Glutamatergic neuron (in vitro differentiated cells): ENCODE data around the gene PAX1. TPM values are rescaled to one million over a fixed set of nuclear protein-coding genes. Genes with fewer than 3 reads are reported as not detected.

Source experiments
- DNase-seq: peaks from one replicate; pipeline ENCODE4 v3.0.0; 2022
- H3K27ac Mint-ChIP-seq: one replicate; pipeline ENCODE4 v1.8.0; 2020; ENCODE audit warnings: mild to moderate bottlenecking, mixed read lengths, inconsistent platforms; ENCODE audit not compliant: unreplicated experiment
- H3K27me3 Mint-ChIP-seq: one replicate; pipeline ENCODE4 v1.8.0; 2020; ENCODE audit warnings: mild to moderate bottlenecking, moderate library complexity, mixed read lengths, inconsistent platforms; ENCODE audit not compliant: unreplicated experiment
- H3K36me3 Mint-ChIP-seq: one replicate; pipeline ENCODE4 v1.8.0; 2020; ENCODE audit warnings: mild to moderate bottlenecking, mixed read lengths, inconsistent platforms; ENCODE audit not compliant: unreplicated experiment
- H3K4me1 Mint-ChIP-seq: one replicate; pipeline ENCODE4 v1.8.0; 2020; ENCODE audit warnings: mild to moderate bottlenecking, low read depth, mixed read lengths, inconsistent platforms; ENCODE audit not compliant: unreplicated experiment
- H3K4me3 Mint-ChIP-seq: one replicate; pipeline ENCODE4 v1.8.0; 2020; ENCODE audit warnings: mild to moderate bottlenecking, mixed read lengths, inconsistent platforms; ENCODE audit not compliant: unreplicated experiment
- H3K9me3 Mint-ChIP-seq: one replicate; pipeline ENCODE4 v1.8.0; 2020; ENCODE audit warnings: mild to moderate bottlenecking, moderate library complexity, mixed read lengths, inconsistent platforms; ENCODE audit not compliant: unreplicated experiment
- total RNA-seq: library from RNA; stranded (reverse); fragmentation: NEBNext Ultra II Directional; extraction: Animal tissue kit (Norgen Biotek cat#: 25700); gene quantifications from one replicate; pipeline ENCODE4 v1.2.1, GENCODE V29; 2021; ENCODE audit not compliant: unreplicated experiment
- TF ChIP-seq, protein P1 (sequence below): fragments of 200-600 bp; sonication (generic); IDR thresholded peaks from one replicate; pipeline ENCODE4 v1.5.0; 2021; ENCODE audit not compliant: partially characterized antibody, unreplicated experiment

The PAX1 gene
- total RNA-seq, 1 donor from 2014 or later, result not detected

GRCh38 chr20:21725892-21726291 is 20.4 kb downstream of the PAX1 start:
- no peak overlapping the region for H3K4me3 Mint-ChIP-seq
- H3K9me3 Mint-ChIP-seq, result no peaks in the 10 kb centered on the region
- H3K27me3 Mint-ChIP-seq, result no peaks in the 10 kb centered on the region
- DNase-seq, result no peak
- no peaks in the 10 kb centered on the region for H3K36me3 Mint-ChIP-seq
- no peaks in the 10 kb centered on the region for H3K4me1 Mint-ChIP-seq
- H3K27ac Mint-ChIP-seq, result no peak overlapping the region
- TF ChIP-seq, protein P1, sequence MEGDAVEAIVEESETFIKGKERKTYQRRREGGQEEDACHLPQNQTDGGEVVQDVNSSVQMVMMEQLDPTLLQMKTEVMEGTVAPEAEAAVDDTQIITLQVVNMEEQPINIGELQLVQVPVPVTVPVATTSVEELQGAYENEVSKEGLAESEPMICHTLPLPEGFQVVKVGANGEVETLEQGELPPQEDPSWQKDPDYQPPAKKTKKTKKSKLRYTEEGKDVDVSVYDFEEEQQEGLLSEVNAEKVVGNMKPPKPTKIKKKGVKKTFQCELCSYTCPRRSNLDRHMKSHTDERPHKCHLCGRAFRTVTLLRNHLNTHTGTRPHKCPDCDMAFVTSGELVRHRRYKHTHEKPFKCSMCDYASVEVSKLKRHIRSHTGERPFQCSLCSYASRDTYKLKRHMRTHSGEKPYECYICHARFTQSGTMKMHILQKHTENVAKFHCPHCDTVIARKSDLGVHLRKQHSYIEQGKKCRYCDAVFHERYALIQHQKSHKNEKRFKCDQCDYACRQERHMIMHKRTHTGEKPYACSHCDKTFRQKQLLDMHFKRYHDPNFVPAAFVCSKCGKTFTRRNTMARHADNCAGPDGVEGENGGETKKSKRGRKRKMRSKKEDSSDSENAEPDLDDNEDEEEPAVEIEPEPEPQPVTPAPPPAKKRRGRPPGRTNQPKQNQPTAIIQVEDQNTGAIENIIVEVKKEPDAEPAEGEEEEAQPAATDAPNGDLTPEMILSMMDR, result no peak

DNA sequence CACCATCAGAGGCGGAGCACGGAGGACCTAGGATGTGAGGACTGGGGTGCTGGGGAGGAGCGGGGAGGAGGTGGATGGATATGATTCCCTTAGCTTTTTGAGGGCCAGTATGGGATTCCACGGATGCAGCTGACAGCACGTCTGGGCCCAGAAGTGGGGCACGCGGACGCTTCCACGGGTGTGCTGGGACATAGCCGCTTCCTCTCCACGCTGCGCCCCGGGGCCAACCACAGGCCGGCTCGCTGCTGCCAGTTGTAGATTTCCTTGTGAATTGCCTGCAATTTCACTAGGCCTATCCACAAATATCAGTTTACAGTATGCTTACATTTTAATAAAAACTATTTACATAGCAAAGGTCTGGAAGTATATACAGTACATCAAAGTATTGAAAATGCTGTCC is 23.9 kb downstream of the PAX1 start:
- TF ChIP-seq, protein P1, result no peak
- H3K27me3 Mint-ChIP-seq, result no peaks in the 10 kb centered on the region
- H3K9me3 Mint-ChIP-seq, result no peaks in the 10 kb centered on the region
- no peaks in the 10 kb centered on the region for H3K36me3 Mint-ChIP-seq
- H3K27ac Mint-ChIP-seq, result no peak overlapping the region
- DNase-seq, result no peak
- H3K4me1 Mint-ChIP-seq, result no peaks in the 10 kb centered on the region
- H3K4me3 Mint-ChIP-seq, result no peak overlapping the region

DNA sequence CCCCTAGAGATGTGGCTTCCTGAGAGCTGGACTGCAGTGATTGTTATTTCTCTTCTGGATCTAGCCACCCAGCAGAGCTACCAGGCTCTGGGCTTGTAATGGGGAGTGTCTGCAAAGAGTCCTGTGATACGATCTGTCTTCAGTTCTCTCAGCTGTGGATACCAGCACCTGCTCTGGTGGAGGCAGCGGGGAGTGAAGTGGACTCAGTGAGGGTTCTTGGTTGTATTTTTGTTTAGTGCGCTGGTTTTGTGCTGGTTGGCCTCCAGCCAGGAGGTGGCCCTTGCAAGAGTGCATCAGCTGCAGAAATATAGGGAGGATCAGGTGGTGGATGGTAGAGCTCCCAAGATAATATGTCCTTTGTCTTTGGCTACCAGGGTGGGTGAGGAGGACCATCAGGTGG is 33.7 kb downstream of the PAX1 start:
- H3K27me3 Mint-ChIP-seq, result peaks cover 4% of the 10 kb centered on the region
- no peak for DNase-seq
- peaks cover 7% of the 10 kb centered on the region for H3K36me3 Mint-ChIP-seq
- H3K4me1 Mint-ChIP-seq, result no peaks in the 10 kb centered on the region
- H3K4me3 Mint-ChIP-seq, result no peak overlapping the region
- TF ChIP-seq, protein P1, result no peak
- no peaks in the 10 kb centered on the region for H3K9me3 Mint-ChIP-seq
- H3K27ac Mint-ChIP-seq, result no peak overlapping the region

DNA sequence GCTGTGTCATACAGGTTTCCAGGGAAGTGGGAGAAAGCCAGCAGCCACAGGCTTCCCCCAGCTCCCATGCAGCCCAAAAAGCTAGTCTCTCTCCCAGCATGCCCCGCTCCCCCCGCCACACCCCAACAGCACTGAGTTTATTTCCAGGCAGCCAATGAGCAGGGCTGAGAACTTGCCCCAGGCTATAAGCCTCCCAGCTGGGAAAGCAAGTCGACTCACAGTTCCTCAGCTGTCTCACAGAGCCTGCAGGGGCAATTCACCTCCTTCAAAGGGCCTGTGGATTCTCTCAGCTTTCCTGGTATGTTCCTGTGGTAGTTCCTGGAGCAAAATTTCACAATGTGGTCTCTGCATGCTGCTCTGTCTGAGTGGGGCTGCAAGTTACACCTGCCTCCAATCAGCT is 34.2 kb downstream of the PAX1 start:
- H3K27ac Mint-ChIP-seq, result no peak overlapping the region
- peaks cover 4% of the 10 kb centered on the region for H3K27me3 Mint-ChIP-seq
- H3K36me3 Mint-ChIP-seq, result peaks cover 7% of the 10 kb centered on the region
- TF ChIP-seq, protein P1, result no peak
- no peaks in the 10 kb centered on the region for H3K9me3 Mint-ChIP-seq
- H3K4me1 Mint-ChIP-seq, result no peaks in the 10 kb centered on the region
- no peak overlapping the region for H3K4me3 Mint-ChIP-seq
- no peak for DNase-seq

DNA sequence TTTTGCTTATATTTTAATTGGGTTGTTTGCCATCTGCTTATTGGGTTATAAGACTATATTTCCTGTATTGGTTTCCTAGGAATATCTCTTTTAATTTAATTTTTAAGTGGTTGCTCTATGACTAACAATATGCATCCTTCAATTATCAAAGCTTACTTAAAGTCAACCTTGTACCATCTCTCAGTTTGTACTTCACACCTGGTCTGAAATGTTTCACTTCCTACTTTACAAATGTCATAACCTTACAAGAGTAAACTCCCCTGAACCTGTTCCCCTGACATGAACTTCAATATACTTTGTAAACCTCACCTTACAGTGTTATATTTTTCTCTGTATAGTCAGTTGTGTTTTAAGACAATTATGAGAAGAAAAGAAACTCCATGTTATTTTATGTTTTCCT is 35.8 kb downstream of the PAX1 start:
- peaks cover 7% of the 10 kb centered on the region for H3K36me3 Mint-ChIP-seq
- H3K9me3 Mint-ChIP-seq, result no peaks in the 10 kb centered on the region

More for the DNA sequence above, 35.8 kb downstream of the PAX1 start:
- H3K27me3 Mint-ChIP-seq, result peaks cover 4% of the 10 kb centered on the region
- DNase-seq, result no peak
- no peak overlapping the region for H3K4me3 Mint-ChIP-seq
- no peaks in the 10 kb centered on the region for H3K4me1 Mint-ChIP-seq
- TF ChIP-seq, protein P1, result no peak
- no peak overlapping the region for H3K27ac Mint-ChIP-seq
